ENCODE data around the gene CDK5RAP1.

- TF ChIP-seq, protein P1, sequence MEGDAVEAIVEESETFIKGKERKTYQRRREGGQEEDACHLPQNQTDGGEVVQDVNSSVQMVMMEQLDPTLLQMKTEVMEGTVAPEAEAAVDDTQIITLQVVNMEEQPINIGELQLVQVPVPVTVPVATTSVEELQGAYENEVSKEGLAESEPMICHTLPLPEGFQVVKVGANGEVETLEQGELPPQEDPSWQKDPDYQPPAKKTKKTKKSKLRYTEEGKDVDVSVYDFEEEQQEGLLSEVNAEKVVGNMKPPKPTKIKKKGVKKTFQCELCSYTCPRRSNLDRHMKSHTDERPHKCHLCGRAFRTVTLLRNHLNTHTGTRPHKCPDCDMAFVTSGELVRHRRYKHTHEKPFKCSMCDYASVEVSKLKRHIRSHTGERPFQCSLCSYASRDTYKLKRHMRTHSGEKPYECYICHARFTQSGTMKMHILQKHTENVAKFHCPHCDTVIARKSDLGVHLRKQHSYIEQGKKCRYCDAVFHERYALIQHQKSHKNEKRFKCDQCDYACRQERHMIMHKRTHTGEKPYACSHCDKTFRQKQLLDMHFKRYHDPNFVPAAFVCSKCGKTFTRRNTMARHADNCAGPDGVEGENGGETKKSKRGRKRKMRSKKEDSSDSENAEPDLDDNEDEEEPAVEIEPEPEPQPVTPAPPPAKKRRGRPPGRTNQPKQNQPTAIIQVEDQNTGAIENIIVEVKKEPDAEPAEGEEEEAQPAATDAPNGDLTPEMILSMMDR (IDR thresholded peaks at IDR 0.05), result no peak
- no peak for TF ChIP-seq POLR2A (IDR thresholded peaks at IDR 0.05)
Observed at GRCh38 chr20:33322456-33322855, 78.9 kb downstream of the CDK5RAP1 start.

All from thyroid gland (tissue), 4 donors.